HFFc6 (cell line): ENCODE data around the gene RRAS. TPM values are rescaled to one million over a fixed set of nuclear protein-coding genes. Genes with fewer than 3 reads are reported as not detected.
"Not testable (repeated sequence)": the region's sequence is repeated elsewhere in the genome, so short reads cannot be mapped to it uniquely, and the experiment has no call there.

Experiments
- DNase-seq: peaks from one replicate; pipeline ENCODE4 v3.0.0-alpha.2; 2018
- H3K27ac Mint-ChIP-seq: 2 replicates; pipeline ENCODE4 v1.8.0; 2020; ENCODE audit warnings: mild to moderate bottlenecking, mixed read lengths
- H3K27me3 Mint-ChIP-seq: 2 replicates; pipeline ENCODE4 v1.8.0; 2021; ENCODE audit warnings: mild to moderate bottlenecking, moderate library complexity, mixed read lengths; ENCODE audit not compliant: insufficient read depth
- H3K36me3 Mint-ChIP-seq: 2 replicates; pipeline ENCODE4 v1.8.0; 2021; ENCODE audit warnings: low read depth, mixed read lengths
- H3K4me1 Mint-ChIP-seq: 2 replicates; pipeline ENCODE4 v1.8.0; 2020; ENCODE audit warnings: low read depth, mixed read lengths
- H3K4me3 Mint-ChIP-seq: 2 replicates; pipeline ENCODE4 v1.8.0; 2020; ENCODE audit warnings: mild to moderate bottlenecking, moderate library complexity, mixed read lengths
- H3K9me3 Mint-ChIP-seq: 2 replicates; pipeline ENCODE4 v1.8.0; 2020; ENCODE audit warnings: mild to moderate bottlenecking, mixed read lengths
- total RNA-seq, 6 experiments: library from RNA; stranded (reverse); fragmentation: NEBNext Ultra II Directional; extraction: Animal tissue kit (Norgen Biotek cat#: 25700); gene quantifications; 2 replicates in 1 of 6; 3 replicates in 5 of 6; pipeline ENCODE4 v1.2.3, GENCODE V29; 2021
- TF ChIP-seq, protein P1 (sequence below): fragments of 200-600 bp; sonication (generic); IDR thresholded peaks from 2 replicates; pipeline ENCODE4 v1.5.0; 2021; ENCODE audit warnings: antibody characterized with exemption, mild to moderate bottlenecking

The RRAS gene
- total RNA-seq, 6 experiments from 2014 or later, result 130 to 162 (median 133) TPM

- peaks cover 7% of the 10 kb centered on the region; the same call in 1 of the 2 replicates for H3K36me3 Mint-ChIP-seq
- H3K4me1 Mint-ChIP-seq, result peaks cover 37% of the 10 kb centered on the region
- H3K4me3 Mint-ChIP-seq, result peak overlapping the region; percentile 17; the same call in 1 of the 2 replicates
- H3K27ac Mint-ChIP-seq, result peak overlapping the region; percentile 53
- TF ChIP-seq, protein P1, sequence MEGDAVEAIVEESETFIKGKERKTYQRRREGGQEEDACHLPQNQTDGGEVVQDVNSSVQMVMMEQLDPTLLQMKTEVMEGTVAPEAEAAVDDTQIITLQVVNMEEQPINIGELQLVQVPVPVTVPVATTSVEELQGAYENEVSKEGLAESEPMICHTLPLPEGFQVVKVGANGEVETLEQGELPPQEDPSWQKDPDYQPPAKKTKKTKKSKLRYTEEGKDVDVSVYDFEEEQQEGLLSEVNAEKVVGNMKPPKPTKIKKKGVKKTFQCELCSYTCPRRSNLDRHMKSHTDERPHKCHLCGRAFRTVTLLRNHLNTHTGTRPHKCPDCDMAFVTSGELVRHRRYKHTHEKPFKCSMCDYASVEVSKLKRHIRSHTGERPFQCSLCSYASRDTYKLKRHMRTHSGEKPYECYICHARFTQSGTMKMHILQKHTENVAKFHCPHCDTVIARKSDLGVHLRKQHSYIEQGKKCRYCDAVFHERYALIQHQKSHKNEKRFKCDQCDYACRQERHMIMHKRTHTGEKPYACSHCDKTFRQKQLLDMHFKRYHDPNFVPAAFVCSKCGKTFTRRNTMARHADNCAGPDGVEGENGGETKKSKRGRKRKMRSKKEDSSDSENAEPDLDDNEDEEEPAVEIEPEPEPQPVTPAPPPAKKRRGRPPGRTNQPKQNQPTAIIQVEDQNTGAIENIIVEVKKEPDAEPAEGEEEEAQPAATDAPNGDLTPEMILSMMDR, result peak; percentile 32
- H3K27me3 Mint-ChIP-seq, result peaks cover 5% of the 10 kb centered on the region
- no peak for DNase-seq
- H3K9me3 Mint-ChIP-seq, result no peaks in the 10 kb centered on the region
Observed at GRCh38 chr19:49635530-49636232, 4.3 kb downstream of the RRAS start.

DNA sequence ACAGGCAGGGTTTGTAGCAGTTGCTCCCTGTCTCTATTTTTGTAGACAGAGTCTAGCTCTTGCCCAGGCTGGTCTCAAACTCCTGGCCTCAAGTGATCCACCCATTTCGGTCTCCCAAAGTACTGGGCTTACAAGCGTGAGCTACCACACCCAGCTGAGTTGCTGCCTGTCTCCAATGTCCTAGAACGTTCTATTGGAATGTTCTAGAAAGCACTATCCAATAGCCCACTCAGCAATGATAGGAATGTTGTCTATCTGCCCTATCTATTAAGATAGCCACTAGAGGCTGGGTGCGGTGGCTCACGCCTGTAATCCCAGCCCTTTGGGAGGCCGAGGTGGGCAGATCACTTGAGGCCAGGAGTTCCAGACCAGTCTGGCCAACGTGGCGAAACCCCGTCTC lies 6.7 kb downstream of the RRAS start:
- H3K36me3 Mint-ChIP-seq, result peaks cover 15% of the 10 kb centered on the region
- H3K27ac Mint-ChIP-seq, H3K9me3 Mint-ChIP-seq: not testable (repeated sequence)

DNA sequence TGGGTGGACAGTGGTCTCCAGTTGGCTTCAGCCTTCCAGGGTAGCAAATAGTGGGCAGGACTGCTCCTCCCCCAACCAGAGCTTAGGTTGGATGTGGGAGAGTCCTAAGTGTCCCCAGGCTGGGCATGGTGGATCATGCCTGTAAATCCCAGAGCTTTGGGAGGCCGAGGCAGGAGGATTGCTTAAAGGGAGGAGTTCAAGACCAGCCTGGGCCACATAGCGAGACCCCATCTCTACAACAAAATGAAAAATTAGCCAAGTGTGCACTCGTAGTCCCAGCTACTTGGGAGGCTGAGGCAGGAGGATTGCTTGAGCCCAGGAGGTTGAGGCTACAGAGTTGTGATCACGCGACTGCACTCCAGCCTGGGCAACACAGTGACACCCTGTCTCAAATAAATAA lies 7.4 kb downstream of the RRAS start:
- Mint-ChIP-seq H3K4me1 (peaks cover 17% of the 10 kb centered on the region), H3K4me3 (no peak overlapping the region), H3K27me3 (no peaks in the 10 kb centered on the region; the same call in 1 of the 2 replicates), H3K27ac (no peak overlapping the region), H3K9me3 (no peaks in the 10 kb centered on the region), H3K36me3 (peaks cover 15% of the 10 kb centered on the region)
- TF ChIP-seq, protein P1, result no peak
- DNase-seq, result no peak

More for the DNA sequence above, 6.7 kb downstream of the RRAS start:
- H3K27me3 Mint-ChIP-seq, H3K4me3 Mint-ChIP-seq, DNase-seq: not testable (repeated sequence)
- peaks cover 24% of the 10 kb centered on the region for H3K4me1 Mint-ChIP-seq

DNA sequence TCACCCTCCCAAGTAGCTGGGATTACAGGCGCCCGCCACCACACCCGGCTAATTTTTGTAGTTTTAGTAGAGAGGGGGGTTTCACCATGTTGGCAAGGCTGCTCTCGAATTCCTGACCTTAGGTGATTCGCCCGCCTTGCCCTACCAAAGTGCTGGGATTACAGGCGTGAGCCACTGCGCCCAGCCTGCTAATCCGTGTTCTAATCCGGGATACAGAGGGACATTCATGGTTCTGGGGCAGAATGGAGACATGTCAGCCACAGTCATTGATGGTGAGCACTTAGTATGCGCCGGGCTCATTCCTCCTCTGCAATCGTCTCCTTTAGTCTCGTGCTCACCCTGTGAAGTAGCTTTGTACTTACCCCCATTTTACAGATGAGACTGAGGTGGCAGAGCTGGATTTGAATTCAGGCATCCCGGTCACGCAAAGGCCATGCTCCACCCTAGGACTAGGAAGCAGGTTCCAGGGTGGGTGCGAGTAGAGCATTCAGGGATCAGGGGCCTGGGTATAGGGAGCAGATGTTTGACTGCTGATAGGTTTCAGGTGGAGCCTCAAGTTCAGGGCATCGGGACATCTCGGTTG lies 8.2 kb downstream of the RRAS start:
- no peak for DNase-seq
- TF ChIP-seq, protein P1, result no peak
- H3K36me3 Mint-ChIP-seq, result peaks cover 19% of the 10 kb centered on the region
- no peaks in the 10 kb centered on the region; the same call in 1 of the 2 replicates for H3K27me3 Mint-ChIP-seq
- H3K4me1 Mint-ChIP-seq, result peaks cover 13% of the 10 kb centered on the region
- H3K4me3 Mint-ChIP-seq, result no peak overlapping the region
- H3K27ac Mint-ChIP-seq, result no peak overlapping the region
- no peaks in the 10 kb centered on the region for H3K9me3 Mint-ChIP-seq

GRCh38 chr19:49631014-49631588 lies 8.8 kb downstream of the RRAS start:
- peaks cover 19% of the 10 kb centered on the region for H3K36me3 Mint-ChIP-seq
- no peaks in the 10 kb centered on the region; the same call in 1 of the 2 replicates for H3K27me3 Mint-ChIP-seq
- no peak for DNase-seq
- peak overlapping the region; percentile 52; the same call in 1 of the 2 replicates for H3K27ac Mint-ChIP-seq
- H3K4me1 Mint-ChIP-seq, result peaks cover 10% of the 10 kb centered on the region
- H3K4me3 Mint-ChIP-seq, result no peak overlapping the region
- TF ChIP-seq, protein P1, result no peak
- no peaks in the 10 kb centered on the region for H3K9me3 Mint-ChIP-seq

- no peak for DNase-seq
- TF ChIP-seq, protein P1, result no peak
- Mint-ChIP-seq H3K36me3 (peaks cover 19% of the 10 kb centered on the region), H3K9me3 (no peaks in the 10 kb centered on the region), H3K4me3 (no peak overlapping the region), H3K4me1 (peaks cover 6% of the 10 kb centered on the region; the same call in 1 of the 2 replicates), H3K27me3 (no peaks in the 10 kb centered on the region; the same call in 1 of the 2 replicates), H3K27ac (peak overlapping the region; percentile 2; the same call in 1 of the 2 replicates)
Observed at GRCh38 chr19:49629659-49630058, 10.3 kb downstream of the RRAS start.
